ENCODE data around the gene TMEM132C.

DNA sequence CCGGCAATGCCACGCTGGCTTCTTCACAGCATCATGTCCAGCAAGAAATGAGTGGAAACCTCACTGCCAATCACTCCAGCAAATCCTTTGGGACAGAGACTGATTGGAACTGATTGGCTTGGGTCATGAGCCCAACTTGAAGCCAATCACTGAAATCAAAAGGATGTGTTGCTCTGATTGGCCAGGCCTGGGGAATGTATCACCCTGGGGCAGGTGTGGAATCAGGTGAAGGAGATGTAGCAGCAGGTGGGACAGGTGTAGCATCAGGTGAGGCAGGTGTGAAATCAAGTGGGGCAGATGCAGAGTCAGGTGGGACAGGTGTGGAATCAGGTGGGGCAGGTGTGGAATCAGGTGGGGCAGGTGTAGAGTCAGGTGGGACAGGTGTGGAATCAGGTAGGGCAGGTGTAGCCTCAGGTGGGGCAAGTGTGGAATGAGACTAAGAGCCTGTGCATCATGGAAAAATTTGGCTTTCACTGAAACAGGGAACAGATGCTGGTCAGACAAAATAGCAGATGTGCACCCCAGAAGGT is 350.4 kb downstream of the TMEM132C start:
- TF ChIP-seq MAFK (IDR thresholded peaks at IDR 0.05; ENCODE audit: low read depth, low read length) (no peak), EZH2 (IDR thresholded peaks at IDR 0.05; ENCODE audit: low read depth, low read length, severe bottlenecking) (no peak), EP300 (IDR thresholded peaks at IDR 0.05; ENCODE audit: borderline replicate concordance in 1 of 2, low read depth in 2 of 2, low read length in 2 of 2) (no peak), KDM5A (IDR thresholded peaks at IDR 0.05; ENCODE audit: low read length) (no peak)
- TF ChIP-seq, protein P1, sequence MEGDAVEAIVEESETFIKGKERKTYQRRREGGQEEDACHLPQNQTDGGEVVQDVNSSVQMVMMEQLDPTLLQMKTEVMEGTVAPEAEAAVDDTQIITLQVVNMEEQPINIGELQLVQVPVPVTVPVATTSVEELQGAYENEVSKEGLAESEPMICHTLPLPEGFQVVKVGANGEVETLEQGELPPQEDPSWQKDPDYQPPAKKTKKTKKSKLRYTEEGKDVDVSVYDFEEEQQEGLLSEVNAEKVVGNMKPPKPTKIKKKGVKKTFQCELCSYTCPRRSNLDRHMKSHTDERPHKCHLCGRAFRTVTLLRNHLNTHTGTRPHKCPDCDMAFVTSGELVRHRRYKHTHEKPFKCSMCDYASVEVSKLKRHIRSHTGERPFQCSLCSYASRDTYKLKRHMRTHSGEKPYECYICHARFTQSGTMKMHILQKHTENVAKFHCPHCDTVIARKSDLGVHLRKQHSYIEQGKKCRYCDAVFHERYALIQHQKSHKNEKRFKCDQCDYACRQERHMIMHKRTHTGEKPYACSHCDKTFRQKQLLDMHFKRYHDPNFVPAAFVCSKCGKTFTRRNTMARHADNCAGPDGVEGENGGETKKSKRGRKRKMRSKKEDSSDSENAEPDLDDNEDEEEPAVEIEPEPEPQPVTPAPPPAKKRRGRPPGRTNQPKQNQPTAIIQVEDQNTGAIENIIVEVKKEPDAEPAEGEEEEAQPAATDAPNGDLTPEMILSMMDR (IDR thresholded peaks at IDR 0.05; ENCODE audit: control extremely low read depth in 1 of 3, insufficient read depth in 1 of 3, low read depth in 1 of 3, low read length in 3 of 3): no peak
- TF ChIP-seq, protein P2, sequence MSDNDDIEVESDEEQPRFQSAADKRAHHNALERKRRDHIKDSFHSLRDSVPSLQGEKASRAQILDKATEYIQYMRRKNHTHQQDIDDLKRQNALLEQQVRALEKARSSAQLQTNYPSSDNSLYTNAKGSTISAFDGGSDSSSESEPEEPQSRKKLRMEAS (IDR thresholded peaks at IDR 0.05): no peak
